B cell (primary cell): ENCODE measurements around the gene RSPO3. TPM values are rescaled to one million over a fixed set of nuclear protein-coding genes. Genes with fewer than 3 reads are reported as not detected.

Experiments used
- ATAC-seq: fragments of 200-7000 bp; cut with Tn5 transposase; one replicate; pipeline ENCODE4 v1.10.0; 2021; ENCODE audit warnings: low read depth, mild to moderate bottlenecking, moderate number of reproducible peaks, moderate library complexity
- CTCF ChIA-PET: fragments of 350-600 bp; sonication (Branson Sonifier 250); formaldehyde crosslinking; loops from one replicate; lab custom pipeline; 2021; ENCODE audit warnings: antibody characterized with exemption, inconsistent platforms; lab: Charles Lee
- POLR2A ChIA-PET: fragments of 350-600 bp; sonication (Branson Sonifier 250); formaldehyde crosslinking; loops from one replicate; lab custom pipeline; 2021; ENCODE audit warnings: antibody characterized with exemption; lab: Charles Lee
- DNase-seq: peaks from one replicate; pipeline ENCODE4 v3.0.0; 2013
- H2AFZ ChIP-seq: 2 replicates; pipeline ENCODE4 v1.6.1; 2012; ENCODE audit warnings: mild to moderate bottlenecking, low read depth, low read length; ENCODE audit not compliant: insufficient read depth, poor library complexity, severe bottlenecking
- H3K27ac ChIP-seq, 2 donors: 1 replicate in 1 of 2; 2 replicates in 1 of 2; pipeline ENCODE4 v1.5.1; 2012 to 2013; ENCODE audit warnings: low read length in 2 of 2, mild to moderate bottlenecking in 2 of 2, moderate library complexity in 1 of 2
- H3K27me3 ChIP-seq, 4 experiments: fragments of 200-600 bp in 1 of 4; sonication (generic) in 1 of 4; replicated peaks in 1 of 4; 1 replicate in 2 of 4; 2 replicates in 2 of 4; pipeline versions ENCODE4 v1.6.1 to v1.7.0; 2013 to 2016; ENCODE audit warnings: low read length in 3 of 4, mild to moderate bottlenecking in 2 of 4, mixed read lengths in 1 of 4, moderate library complexity in 1 of 4; ENCODE audit not compliant: insufficient read depth in 4 of 4, control insufficient read depth in 3 of 4; ENCODE audit errors: control extremely low read depth in 1 of 4
- H3K36me3 ChIP-seq, 2 experiments: replicated peaks in 1 of 2; 1 replicate in 1 of 2; 2 replicates in 1 of 2; pipeline versions ENCODE4 v1.6.1 to v1.7.1; 2013; ENCODE audit warnings: low read length in 1 of 2; ENCODE audit not compliant: insufficient read depth in 2 of 2, control insufficient read depth in 1 of 2; ENCODE audit errors: control extremely low read depth in 1 of 2, extremely low read depth in 1 of 2
- H3K4me1 ChIP-seq, 2 donors: fragments of 200-600 bp in 1 of 2; sonication (generic) in 1 of 2; 1 replicate in 1 of 2; 2 replicates in 1 of 2; pipeline versions ENCODE4 v1.5.1 to v1.6.1; 2013 to 2017; ENCODE audit warnings: low read length in 2 of 2; ENCODE audit not compliant: control insufficient read depth in 2 of 2, insufficient read depth in 2 of 2
- H3K4me2 ChIP-seq: replicated peaks from 2 replicates; pipeline ENCODE3; 2012; ENCODE audit warnings: mild to moderate bottlenecking, low read depth, low read length; ENCODE audit not compliant: poor library complexity, severe bottlenecking
- H3K4me3 ChIP-seq, 5 experiments: fragments of 200-600 bp in 1 of 5; sonication (generic) in 1 of 5; 1 replicate in 3 of 5; 2 replicates in 2 of 5; pipeline versions ENCODE4 v1.5.1 to v1.7.0; 2011 to 2016; ENCODE audit warnings: low read length in 4 of 5, mild to moderate bottlenecking in 4 of 5, low read depth in 2 of 5, control low read depth in 1 of 5, moderate library complexity in 1 of 5; ENCODE audit not compliant: insufficient read depth in 1 of 5; ENCODE audit errors: control extremely low read depth in 1 of 5, extremely low read depth in 1 of 5
- H3K79me2 ChIP-seq: fragments of 200-600 bp; sonication (generic); one replicate; pipeline ENCODE4 v1.6.0; 2016; ENCODE audit warnings: low read length; ENCODE audit not compliant: control insufficient read depth, insufficient read depth
- H3K9ac ChIP-seq: fragments of 200-600 bp; sonication (generic); 2 replicates; pipeline ENCODE4 v1.6.1; 2017; ENCODE audit warnings: mild to moderate bottlenecking, low read length, moderate library complexity
- H3K9me3 ChIP-seq, 3 donors: one replicate each; pipeline versions ENCODE4 v1.6.1 to v1.7.1; 2013; ENCODE audit warnings: low read length in 2 of 3; ENCODE audit not compliant: control insufficient read depth in 2 of 3, insufficient read depth in 1 of 3; ENCODE audit errors: control extremely low read depth in 1 of 3
- H4K20me1 ChIP-seq: 2 replicates; pipeline ENCODE4 v1.6.0; 2012; ENCODE audit warnings: mild to moderate bottlenecking, low read length; ENCODE audit not compliant: insufficient read depth, control insufficient read depth, poor library complexity, severe bottlenecking
- H3K27ac Mint-ChIP-seq: one replicate; pipeline ENCODE4 v1.8.0; 2021; ENCODE audit warnings: mixed read lengths
- H3K27me3 Mint-ChIP-seq: one replicate; pipeline ENCODE4 v1.8.0; 2021; ENCODE audit warnings: mixed read lengths
- H3K4me1 Mint-ChIP-seq: one replicate; pipeline ENCODE4 v1.8.0; 2021; ENCODE audit warnings: mixed read lengths
- H3K4me3 Mint-ChIP-seq: one replicate; pipeline ENCODE4 v1.8.0; 2021; ENCODE audit warnings: mixed read lengths
- H3K9me3 Mint-ChIP-seq: one replicate; pipeline ENCODE4 v1.8.0; 2022; ENCODE audit warnings: mixed read lengths; ENCODE audit not compliant: insufficient read depth
- EZH2 ChIP-seq: IDR thresholded peaks from 2 replicates; pipeline ENCODE4 v1.6.1; 2012; ENCODE audit warnings: borderline replicate concordance, low read depth, mild to moderate bottlenecking, moderate library complexity, low read length; ENCODE audit not compliant: insufficient read depth, poor library complexity, severe bottlenecking
- WGBS: methylation state at CpG from one replicate; pipeline ENCODE4 v1.1.5; 2013; ENCODE audit warnings: missing lambda C conversion rate; ENCODE audit not compliant: insufficient coverage; 5-methylcytosine and 5-hydroxymethylcytosine counted together
- intact Hi-C: fragments of 100-400 bp; cut with micrococcal nuclease; formaldehyde crosslinking; loops from one replicate; pipeline ENCODE4 v1.10.0; 2022
- polyA plus RNA-seq: library from polyadenylated mRNA; depleted of rRNA; stranded (reverse); fragments of >200 nt; gene quantifications from 2 replicates; pipeline ENCODE4 v1.2.3, GENCODE V29; 2012
- total RNA-seq, 2 donors: library from RNA; stranded (reverse); fragments of 120-200 nt in 1 of 2; gene quantifications; 1 replicate in 1 of 2; 2 replicates in 1 of 2; pipeline versions ENCODE4 v1.2.3 to v1.2.4, GENCODE V29; 2013 to 2022
- TF ChIP-seq, protein P1 (sequence below): fragments of 200-600 bp; IDR thresholded peaks from one replicate; pipeline ENCODE4 v1.8.0; 2022; ENCODE audit warnings: antibody characterized with exemption, mild to moderate bottlenecking

The RSPO3 gene
- total and polyA plus RNA-seq, 2 donors (not counting 1 experiment from before 2014, with no cell fraction given) = not detected

DNA sequence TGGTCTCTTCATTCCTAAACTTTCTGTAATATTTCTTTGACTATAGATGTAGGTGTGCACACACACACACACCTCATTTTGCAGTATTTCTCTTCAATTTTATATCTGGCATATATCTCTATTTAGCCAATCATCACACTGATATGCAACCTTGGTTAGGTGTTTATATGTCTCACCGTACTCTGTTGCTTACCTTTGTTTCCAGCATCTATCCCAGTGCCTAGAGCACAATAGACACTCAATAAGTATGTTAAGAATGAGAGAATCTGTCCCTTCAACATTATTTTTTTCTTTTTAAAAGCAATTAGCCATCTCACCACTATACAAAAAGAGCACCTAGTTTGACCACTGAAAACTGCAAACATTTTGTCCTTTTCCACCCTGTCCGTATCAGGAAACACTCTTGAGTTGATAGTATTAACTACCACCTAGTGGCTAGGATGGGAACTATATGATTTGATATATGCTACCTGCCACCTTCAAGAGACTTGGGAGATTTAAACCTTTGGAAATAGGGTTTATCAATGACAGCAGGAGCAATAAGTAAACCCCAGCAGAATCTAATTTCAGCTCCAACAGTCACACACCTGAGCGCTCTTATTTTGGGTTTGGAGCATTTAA is 48.7 kb upstream of the RSPO3 start:
- H3K27me3 ChIP-seq = no peaks in the 10 kb centered on the region
- H3K27me3 Mint-ChIP-seq = no peaks in the 10 kb centered on the region
- no peak overlapping the region for H3K4me3 ChIP-seq
- ATAC-seq (no peak), DNase-seq (no peak)
- ChIA-PET POLR2A (no interaction called here), CTCF (no interaction called here)
- intact Hi-C loops = no loop called here
- H3K4me1 ChIP-seq = no peaks in the 10 kb centered on the region
- H3K4me2 ChIP-seq = no peak overlapping the region
- no peaks in the 10 kb centered on the region for H3K79me2 ChIP-seq
- H3K9me3 Mint-ChIP-seq = no peaks in the 10 kb centered on the region
- no peak overlapping the region for H3K27ac Mint-ChIP-seq
- H3K4me3 Mint-ChIP-seq = no peak overlapping the region
- H4K20me1 ChIP-seq = no peaks in the 10 kb centered on the region
- WGBS = no CpG with 5 or more reads among the region's 3 CpGs
- no peaks in the 10 kb centered on the region for H3K9me3 ChIP-seq
- H3K4me1 Mint-ChIP-seq = no peaks in the 10 kb centered on the region
- H2AFZ ChIP-seq = no peak overlapping the region
- H3K36me3 ChIP-seq = no peaks in the 10 kb centered on the region
- no peak overlapping the region for H3K27ac ChIP-seq
- TF ChIP-seq EZH2 = no peak
- TF ChIP-seq, protein P1, sequence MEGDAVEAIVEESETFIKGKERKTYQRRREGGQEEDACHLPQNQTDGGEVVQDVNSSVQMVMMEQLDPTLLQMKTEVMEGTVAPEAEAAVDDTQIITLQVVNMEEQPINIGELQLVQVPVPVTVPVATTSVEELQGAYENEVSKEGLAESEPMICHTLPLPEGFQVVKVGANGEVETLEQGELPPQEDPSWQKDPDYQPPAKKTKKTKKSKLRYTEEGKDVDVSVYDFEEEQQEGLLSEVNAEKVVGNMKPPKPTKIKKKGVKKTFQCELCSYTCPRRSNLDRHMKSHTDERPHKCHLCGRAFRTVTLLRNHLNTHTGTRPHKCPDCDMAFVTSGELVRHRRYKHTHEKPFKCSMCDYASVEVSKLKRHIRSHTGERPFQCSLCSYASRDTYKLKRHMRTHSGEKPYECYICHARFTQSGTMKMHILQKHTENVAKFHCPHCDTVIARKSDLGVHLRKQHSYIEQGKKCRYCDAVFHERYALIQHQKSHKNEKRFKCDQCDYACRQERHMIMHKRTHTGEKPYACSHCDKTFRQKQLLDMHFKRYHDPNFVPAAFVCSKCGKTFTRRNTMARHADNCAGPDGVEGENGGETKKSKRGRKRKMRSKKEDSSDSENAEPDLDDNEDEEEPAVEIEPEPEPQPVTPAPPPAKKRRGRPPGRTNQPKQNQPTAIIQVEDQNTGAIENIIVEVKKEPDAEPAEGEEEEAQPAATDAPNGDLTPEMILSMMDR = no peak
- H3K9ac ChIP-seq = no peak overlapping the region

- Histone ChIP-seq H3K4me3 (no peak overlapping the region), H3K9me3 (no peaks in the 10 kb centered on the region), H3K27ac (no peak overlapping the region), H3K9ac (no peak overlapping the region), H3K79me2 (no peaks in the 10 kb centered on the region), H3K36me3 (no peaks in the 10 kb centered on the region), H2AFZ (no peak overlapping the region), H3K4me2 (no peak overlapping the region), H4K20me1 (no peaks in the 10 kb centered on the region), H3K4me1 (no peaks in the 10 kb centered on the region), H3K27me3 (no peaks in the 10 kb centered on the region)
- no peaks in the 10 kb centered on the region for H3K27me3 Mint-ChIP-seq
- H3K9me3 Mint-ChIP-seq = no peaks in the 10 kb centered on the region
- ChIA-PET CTCF (no interaction called here), POLR2A (no interaction called here)
- DNase-seq (no peak), ATAC-seq (no peak)
- intact Hi-C loops = no loop called here
- no peak overlapping the region for H3K4me3 Mint-ChIP-seq
- no CpG with 5 or more reads among the region's 1 CpG for WGBS
- H3K4me1 Mint-ChIP-seq = no peaks in the 10 kb centered on the region
- H3K27ac Mint-ChIP-seq = no peak overlapping the region
- TF ChIP-seq, protein P1 = no peak
- TF ChIP-seq EZH2 = no peak
Measured at GRCh38 chr6:127073222-127073621, 45.2 kb upstream of the RSPO3 start.
